PC-3 (cell line): ENCODE results near the gene HHAT. TPM values are rescaled to one million over a fixed set of nuclear protein-coding genes. Genes with fewer than 3 reads are reported as not detected.

Experiments
- ATAC-seq: fragments of 200-7000 bp; cut with Tn5 transposase; 2 replicates; pipeline ENCODE4 v1.9.1; 2020; ENCODE audit warnings: mild to moderate bottlenecking, moderate library complexity
- BruUV-seq: library from RNA; stranded (reverse); fragments of 400-500 nt; replicated peaks from 2 replicates; lab custom pipeline; 2021; lab: Mats Ljungman, UMichigan
- CTCF ChIA-PET: fragments of 300-600 bp; sonication (Branson Sonifier 250); formaldehyde crosslinking; loops from one replicate; lab custom pipeline; 2022; ENCODE audit warnings: antibody characterized with exemption; lab: Charles Lee
- POLR2A ChIA-PET: fragments of 300-600 bp; sonication (Branson Sonifier 250); formaldehyde crosslinking; loops from one replicate; lab custom pipeline; 2022; ENCODE audit warnings: antibody characterized with exemption; ENCODE audit not compliant: unreplicated experiment; lab: Charles Lee
- DNase-seq: peaks from one replicate; pipeline ENCODE4 v3.0.0-alpha.2; 2015
- H2AFZ ChIP-seq: fragments of 300-600 bp; sonication (generic); 2 replicates; pipeline ENCODE4 v1.6.0; 2016; ENCODE audit warnings: antibody characterized with exemption, low read length
- H3F3A ChIP-seq: fragments of 300-600 bp; sonication (generic); one replicate; pipeline ENCODE4 v1.6.0; 2017; ENCODE audit warnings: antibody characterized with exemption, low read length, control low read depth, mild to moderate bottlenecking; ENCODE audit not compliant: unreplicated experiment
- H3K27ac ChIP-seq: fragments of 300-600 bp; sonication (generic); 2 replicates; pipeline ENCODE4 v1.5.1; 2016; ENCODE audit warnings: mild to moderate bottlenecking, low read length
- H3K27me3 ChIP-seq: fragments of 300-600 bp; sonication (generic); 2 replicates; pipeline ENCODE4 v1.6.1; 2016; ENCODE audit warnings: low read length, mixed read lengths
- H3K36me3 ChIP-seq: fragments of 300-600 bp; sonication (generic); 2 replicates; pipeline ENCODE4 v1.6.1; 2016; ENCODE audit warnings: low read depth, mixed run types, low read length, mixed read lengths
- H3K4me1 ChIP-seq: fragments of 300-600 bp; sonication (generic); 2 replicates; pipeline ENCODE4 v1.5.1; 2016; ENCODE audit warnings: low read length; ENCODE audit not compliant: insufficient read depth
- H3K4me2 ChIP-seq: fragments of 300-600 bp; sonication (generic); 2 replicates; pipeline ENCODE4 v1.6.0; 2016; ENCODE audit warnings: low read length
- H3K4me3 ChIP-seq: fragments of 300-600 bp; sonication (generic); 2 replicates; pipeline ENCODE4 v1.5.1; 2016; ENCODE audit warnings: mild to moderate bottlenecking, low read length, mixed read lengths
- H3K79me2 ChIP-seq: fragments of 300-600 bp; sonication (generic); 2 replicates; pipeline ENCODE4 v1.6.1; 2017; ENCODE audit warnings: low read length, mixed read lengths
- H3K9ac ChIP-seq: fragments of 300-600 bp; sonication (generic); 2 replicates; pipeline ENCODE4 v1.6.0; 2016; ENCODE audit warnings: mild to moderate bottlenecking, low read length
- H3K9me2 ChIP-seq: fragments of 300-600 bp; sonication (generic); replicated peaks from 2 replicates; pipeline ENCODE4 v1.6.1; 2016; ENCODE audit warnings: mixed run types, low read length, mixed read lengths
- H3K9me3 ChIP-seq: fragments of 300-600 bp; sonication (generic); 2 replicates; pipeline ENCODE4 v1.6.1; 2016; ENCODE audit warnings: low read length, mixed read lengths
- H4K20me1 ChIP-seq: fragments of 300-600 bp; sonication (generic); 2 replicates; pipeline ENCODE4 v1.6.1; 2016; ENCODE audit warnings: low read length, mixed read lengths
- EZH2 ChIP-seq: fragments of 300-600 bp; sonication (generic); IDR thresholded peaks from one replicate; pipeline ENCODE4 v1.6.1; 2017; ENCODE audit warnings: antibody characterized with exemption, mild to moderate bottlenecking, low read length; ENCODE audit not compliant: unreplicated experiment
- EZH2phosphoT487 ChIP-seq: fragments of 300-600 bp; sonication (generic); IDR thresholded peaks from 2 replicates; pipeline ENCODE4 v1.6.1; 2018; ENCODE audit warnings: mild to moderate bottlenecking, antibody characterized with exemption, low read length, borderline replicate concordance
- intact Hi-C: fragments of 100-400 bp; cut with micrococcal nuclease; formaldehyde crosslinking; loops from 2 replicates; pipeline ENCODE4 v1.9.0; 2023
- total RNA-seq: library from RNA; depleted of rRNA; stranded (reverse); fragments of >200 nt; gene quantifications from 2 replicates; pipeline ENCODE4 v1.2.3, GENCODE V29; 2014
- TF ChIP-seq, protein P1 (sequence below): fragments of 300-600 bp; sonication (generic); conservative IDR thresholded peaks from 2 replicates; pipeline ENCODE4 v1.5.1; 2017; ENCODE audit warnings: antibody characterized with exemption, low read depth, mild to moderate bottlenecking, low read length

HHAT gene
- total RNA-seq, 1 experiment from 2014 or later, result 3.4 TPM

DNA sequence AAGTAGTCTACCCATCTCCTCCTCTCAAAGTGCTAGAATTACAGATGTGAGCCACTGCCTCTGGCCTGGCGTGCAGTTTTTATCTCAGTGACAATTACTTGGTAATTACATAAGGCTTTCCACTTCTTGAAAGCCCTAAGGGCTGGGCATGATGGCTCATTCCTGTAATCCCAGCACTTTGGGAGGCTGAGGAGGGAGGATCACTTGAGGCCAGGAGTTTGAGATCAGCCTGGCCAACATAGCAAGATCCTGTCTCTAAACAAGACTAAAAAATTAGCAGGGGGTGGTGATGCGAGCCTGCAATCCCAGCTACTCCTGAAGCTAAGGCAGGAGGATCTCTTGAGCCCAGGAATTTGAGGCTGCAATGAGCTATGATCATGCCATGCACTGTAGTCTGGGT lies 7.7 kb downstream of the HHAT start:
- no peaks in the 10 kb centered on the region for H3K36me3 ChIP-seq
- intact Hi-C loops, result no loop called here
- H2AFZ ChIP-seq, result no peak overlapping the region
- no peaks in the 10 kb centered on the region for H3K79me2 ChIP-seq
- DNase-seq (no peak), ATAC-seq (no peak)
- POLR2A ChIA-PET, result no interaction called here
- BruUV-seq, result no TSS peak
- peaks cover 35% of the 10 kb centered on the region for H3K4me1 ChIP-seq
- no peak overlapping the region for H3K27ac ChIP-seq
- no peak overlapping the region for H3K4me2 ChIP-seq
- TF ChIP-seq EZH2phosphoT487, result no peak
- CTCF ChIA-PET, result no interaction called here
- H3K9ac ChIP-seq, result no peak overlapping the region
- no peaks in the 10 kb centered on the region for H3K9me3 ChIP-seq
- no peaks in the 10 kb centered on the region for H3K27me3 ChIP-seq
- H3K4me3 ChIP-seq, result no peak overlapping the region
- H3F3A ChIP-seq, result no peaks in the 10 kb centered on the region
- H4K20me1 ChIP-seq, result no peaks in the 10 kb centered on the region
- H3K9me2 ChIP-seq, result no peaks in the 10 kb centered on the region

DNA sequence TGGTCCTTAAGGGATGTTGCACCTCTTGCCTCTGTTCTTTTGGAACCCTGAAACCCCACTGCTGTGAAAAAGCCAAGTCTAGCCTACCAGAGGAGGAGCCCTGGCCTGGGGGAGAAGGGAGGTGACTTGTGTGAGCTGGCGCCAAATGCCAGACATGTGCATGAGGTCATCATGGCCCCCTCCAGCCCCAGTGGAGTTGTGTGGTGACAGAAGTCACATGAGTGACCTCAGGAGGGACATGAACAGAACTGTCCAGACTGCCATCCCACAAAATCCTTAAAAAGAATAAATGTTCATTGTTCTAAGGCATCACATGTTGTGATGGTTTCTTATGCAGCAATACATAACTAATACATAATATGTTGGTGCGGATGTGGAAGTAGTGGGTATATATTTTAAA lies 10.8 kb downstream of the HHAT start:
- Histone ChIP-seq H3K27me3 (no peaks in the 10 kb centered on the region), H4K20me1 (no peaks in the 10 kb centered on the region), H3K4me3 (no peak overlapping the region), H3K27ac (no peak overlapping the region), H3K4me1 (peaks cover 10% of the 10 kb centered on the region), H3K79me2 (no peaks in the 10 kb centered on the region), H3F3A (no peaks in the 10 kb centered on the region), H3K9me3 (no peaks in the 10 kb centered on the region), H3K36me3 (no peaks in the 10 kb centered on the region), H3K4me2 (no peak overlapping the region), H3K9ac (no peak overlapping the region), H2AFZ (no peak overlapping the region), H3K9me2 (no peaks in the 10 kb centered on the region)
- ATAC-seq, result no peak
- POLR2A ChIA-PET, result no interaction called here
- BruUV-seq, result no TSS peak
- intact Hi-C loops, result no loop called here
- no peak for TF ChIP-seq EZH2
- TF ChIP-seq, protein P1, sequence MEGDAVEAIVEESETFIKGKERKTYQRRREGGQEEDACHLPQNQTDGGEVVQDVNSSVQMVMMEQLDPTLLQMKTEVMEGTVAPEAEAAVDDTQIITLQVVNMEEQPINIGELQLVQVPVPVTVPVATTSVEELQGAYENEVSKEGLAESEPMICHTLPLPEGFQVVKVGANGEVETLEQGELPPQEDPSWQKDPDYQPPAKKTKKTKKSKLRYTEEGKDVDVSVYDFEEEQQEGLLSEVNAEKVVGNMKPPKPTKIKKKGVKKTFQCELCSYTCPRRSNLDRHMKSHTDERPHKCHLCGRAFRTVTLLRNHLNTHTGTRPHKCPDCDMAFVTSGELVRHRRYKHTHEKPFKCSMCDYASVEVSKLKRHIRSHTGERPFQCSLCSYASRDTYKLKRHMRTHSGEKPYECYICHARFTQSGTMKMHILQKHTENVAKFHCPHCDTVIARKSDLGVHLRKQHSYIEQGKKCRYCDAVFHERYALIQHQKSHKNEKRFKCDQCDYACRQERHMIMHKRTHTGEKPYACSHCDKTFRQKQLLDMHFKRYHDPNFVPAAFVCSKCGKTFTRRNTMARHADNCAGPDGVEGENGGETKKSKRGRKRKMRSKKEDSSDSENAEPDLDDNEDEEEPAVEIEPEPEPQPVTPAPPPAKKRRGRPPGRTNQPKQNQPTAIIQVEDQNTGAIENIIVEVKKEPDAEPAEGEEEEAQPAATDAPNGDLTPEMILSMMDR, result no peak
- TF ChIP-seq EZH2phosphoT487, result no peak
- CTCF ChIA-PET, result no interaction called here
- no peak for DNase-seq

GRCh38 chr1:210340311-210340710 lies 11.6 kb downstream of the HHAT start:
- intact Hi-C loops, result no loop called here
- H3K36me3 ChIP-seq, result no peaks in the 10 kb centered on the region
- no TSS peak for BruUV-seq
- no peak overlapping the region for H2AFZ ChIP-seq
- ATAC-seq, result no peak
- no peak overlapping the region for H3K9ac ChIP-seq
- ChIA-PET CTCF (no interaction called here), POLR2A (no interaction called here)
- TF ChIP-seq EZH2 (no peak), EZH2phosphoT487 (no peak)
- TF ChIP-seq, protein P1, result no peak
- peaks cover 2% of the 10 kb centered on the region; the same call in 1 of the 2 replicates for H3K4me1 ChIP-seq
- no peaks in the 10 kb centered on the region for H4K20me1 ChIP-seq
- H3K79me2 ChIP-seq, result no peaks in the 10 kb centered on the region
- no peak overlapping the region for H3K4me2 ChIP-seq
- DNase-seq, result no peak
- no peaks in the 10 kb centered on the region for H3F3A ChIP-seq
- H3K27ac ChIP-seq, result no peak overlapping the region
- H3K4me3 ChIP-seq, result no peak overlapping the region
- no peaks in the 10 kb centered on the region for H3K9me2 ChIP-seq
- no peaks in the 10 kb centered on the region for H3K27me3 ChIP-seq
- no peaks in the 10 kb centered on the region for H3K9me3 ChIP-seq
